ENCODE measurements around the gene VIPR1. TPM values are rescaled to one million over a fixed set of nuclear protein-coding genes. Genes with fewer than 3 reads are reported as not detected.

VIPR1 gene
- total and polyA plus RNA-seq, 7 experiments from 2014 or later: 8.0 to 133 (median 54.9) TPM

DNA sequence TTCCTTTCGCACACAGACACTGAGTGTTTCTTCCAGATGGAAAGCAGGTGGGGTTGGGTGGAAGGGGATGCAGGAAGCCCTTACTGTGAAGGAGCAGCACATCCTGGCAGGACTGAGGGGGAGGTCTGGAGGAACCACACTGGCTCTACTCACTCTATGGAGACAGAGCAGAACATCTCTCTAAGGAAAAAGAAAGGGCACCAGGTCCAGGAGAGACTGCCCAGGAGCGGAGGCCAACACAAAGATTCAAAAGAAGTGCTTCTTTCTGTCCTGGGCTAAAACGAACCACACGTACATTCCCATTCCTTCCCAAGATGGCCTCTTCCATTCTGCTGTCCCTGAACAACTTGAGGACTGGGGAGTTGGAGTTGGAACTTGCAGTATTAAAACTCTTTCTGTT is 13.8 kb upstream of the VIPR1 start:
- H3K4me3 Mint-ChIP-seq: no peak overlapping the region
- H3K4me3 ChIP-seq (ENCODE audit: low read length): no peak overlapping the region
- no peak overlapping the region for H3K27ac Mint-ChIP-seq
- H3K27me3 ChIP-seq (ENCODE audit: control insufficient read depth in 2 of 2, insufficient read depth in 2 of 2, low read length in 2 of 2): no peaks in the 10 kb centered on the region
- no peaks in the 10 kb centered on the region for H3K36me3 ChIP-seq (ENCODE audit: control insufficient read depth in 2 of 3, insufficient read depth in 3 of 3, low read length in 3 of 3)
- ATAC-seq (no peak), DNase-seq (no peak)
- ChIA-PET CTCF (interaction anchor here (1.3 kb wide), 1 partner anchor 13 kb away, joined by 3 read pairs; no protein-coding TSS in a partner anchor), POLR2A (no interaction called here)
- H3K9me3 Mint-ChIP-seq: no peaks in the 10 kb centered on the region
- no peak overlapping the region for H3K27ac ChIP-seq (ENCODE audit: low read depth, low read length)
- H3K4me1 Mint-ChIP-seq: peaks cover 0 to 7% (median 0%) of the 10 kb centered on the region in 7 donors
- peaks cover 0 to 26% (median 3%) of the 10 kb centered on the region in 5 donors for H3K27me3 Mint-ChIP-seq
- H3K9me3 ChIP-seq (ENCODE audit: control insufficient read depth in 2 of 3, low read length in 3 of 3): no peaks in the 10 kb centered on the region
- intact Hi-C loops (cut with micrococcal nuclease): no loop called here
- H3K36me3 Mint-ChIP-seq: no peaks in the 10 kb centered on the region
- H3K4me1 ChIP-seq (ENCODE audit: control insufficient read depth in 2 of 2, insufficient read depth in 2 of 2, low read length in 2 of 2): no peaks in the 10 kb centered on the region

DNA sequence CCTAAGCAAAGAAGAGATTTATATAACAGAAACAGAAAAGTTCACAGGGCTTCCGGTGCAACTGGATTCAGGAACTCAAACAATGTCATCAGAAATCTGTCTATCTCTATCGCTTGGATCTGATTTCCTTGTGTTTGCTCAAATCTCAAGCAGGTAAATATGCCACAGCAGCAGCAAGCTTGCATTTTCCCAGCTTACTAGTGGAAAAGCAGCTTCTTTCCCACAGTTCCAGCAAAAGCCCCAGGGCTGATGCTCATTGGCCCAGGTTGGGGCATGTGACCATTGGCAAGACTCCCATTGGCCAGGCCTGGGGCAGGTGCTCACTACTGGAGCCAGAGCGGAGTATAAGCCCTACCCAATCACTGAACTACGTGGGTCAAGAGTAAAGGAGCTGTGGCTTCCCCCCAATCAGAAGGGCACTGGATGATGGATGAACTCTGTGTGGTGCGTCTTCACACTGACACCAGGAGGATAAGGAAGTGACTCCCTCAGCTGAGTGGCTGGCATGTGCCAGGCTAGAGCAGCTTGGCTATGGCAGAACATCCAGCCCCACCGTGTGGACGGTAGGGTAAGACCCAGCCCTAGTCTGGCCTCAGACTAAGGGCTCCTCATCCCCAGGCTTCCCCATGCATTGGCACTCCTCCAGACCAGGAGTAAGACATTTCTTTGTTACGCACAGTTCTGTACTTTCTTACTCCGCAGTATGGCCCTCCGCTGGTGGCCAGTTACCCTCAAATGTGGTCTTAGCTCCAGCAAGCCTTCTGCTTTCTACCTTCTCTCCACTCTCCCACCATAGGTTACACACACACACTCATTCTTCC is 13.1 kb upstream of the VIPR1 start:
- H3K36me3 ChIP-seq (ENCODE audit: control insufficient read depth in 2 of 3, insufficient read depth in 3 of 3, low read length in 3 of 3): no peaks in the 10 kb centered on the region
- ATAC-seq (no peak), DNase-seq (peak in 1 of 9 donors; percentile 3)
- Mint-ChIP-seq H3K27me3 (peaks cover 0 to 23% (median 3%) of the 10 kb centered on the region in 5 donors), H3K4me1 (peaks cover 0 to 7% (median 0%) of the 10 kb centered on the region in 7 donors), H3K4me3 (no peak overlapping the region), H3K9me3 (no peaks in the 10 kb centered on the region), H3K36me3 (no peaks in the 10 kb centered on the region), H3K27ac (no peak overlapping the region)
- H3K4me3 ChIP-seq (ENCODE audit: low read length): no peak overlapping the region
- intact Hi-C loops (cut with micrococcal nuclease): no loop called here
- H3K27ac ChIP-seq (ENCODE audit: low read depth, low read length): no peak overlapping the region
- H3K27me3 ChIP-seq (ENCODE audit: control insufficient read depth in 2 of 2, insufficient read depth in 2 of 2, low read length in 2 of 2): no peaks in the 10 kb centered on the region
- POLR2A ChIA-PET: interaction anchor here (0.6 kb wide), 1 partner anchor 141 kb away, joined by 3 read pairs; no protein-coding TSS in a partner anchor
- CTCF ChIA-PET: interaction anchor here (1.3 kb wide), 1 partner anchor 12 kb away, joined by 3 read pairs; no protein-coding TSS in a partner anchor
- H3K4me1 ChIP-seq (ENCODE audit: control insufficient read depth in 2 of 2, insufficient read depth in 2 of 2, low read length in 2 of 2): no peaks in the 10 kb centered on the region
- no peaks in the 10 kb centered on the region for H3K9me3 ChIP-seq (ENCODE audit: control insufficient read depth in 2 of 3, low read length in 3 of 3)

DNA sequence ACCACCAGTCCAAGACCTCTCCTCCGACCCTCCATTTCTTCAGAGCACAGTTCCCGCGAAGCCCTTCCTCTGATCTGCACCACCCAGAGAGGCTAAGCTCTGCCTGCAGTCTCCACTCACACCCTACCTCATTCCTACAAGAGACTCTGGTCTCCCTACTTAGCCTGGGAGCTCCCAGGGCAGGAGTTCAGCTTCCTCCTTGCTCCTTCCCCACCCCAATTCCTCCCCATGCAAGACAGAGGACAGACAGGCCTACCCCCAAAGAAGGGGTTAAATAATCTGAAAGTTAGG is 12.6 kb upstream of the VIPR1 start:
- Mint-ChIP-seq H3K36me3 (no peaks in the 10 kb centered on the region), H3K4me1 (peaks cover 0 to 7% (median 0%) of the 10 kb centered on the region in 7 donors), H3K27ac (no peak overlapping the region), H3K27me3 (peaks cover 0 to 21% (median 3%) of the 10 kb centered on the region in 5 donors), H3K9me3 (no peaks in the 10 kb centered on the region), H3K4me3 (no peak overlapping the region)
- Histone ChIP-seq H3K4me1 (ENCODE audit: control insufficient read depth in 2 of 2, insufficient read depth in 2 of 2, low read length in 2 of 2) (no peaks in the 10 kb centered on the region), H3K4me3 (ENCODE audit: low read length) (no peak overlapping the region), H3K27ac (ENCODE audit: low read depth, low read length) (no peak overlapping the region), H3K27me3 (ENCODE audit: control insufficient read depth in 2 of 2, insufficient read depth in 2 of 2, low read length in 2 of 2) (no peaks in the 10 kb centered on the region), H3K36me3 (ENCODE audit: control insufficient read depth in 2 of 3, insufficient read depth in 3 of 3, low read length in 3 of 3) (no peaks in the 10 kb centered on the region), H3K9me3 (ENCODE audit: control insufficient read depth in 2 of 3, low read length in 3 of 3) (no peaks in the 10 kb centered on the region)
- ChIA-PET CTCF (no interaction called here), POLR2A (interaction anchor here (0.6 kb wide), 1 partner anchor 141 kb away, joined by 3 read pairs; no protein-coding TSS in a partner anchor)
- DNase-seq (no peak), ATAC-seq (no peak)
- intact Hi-C loops (cut with micrococcal nuclease): no loop called here

DNA sequence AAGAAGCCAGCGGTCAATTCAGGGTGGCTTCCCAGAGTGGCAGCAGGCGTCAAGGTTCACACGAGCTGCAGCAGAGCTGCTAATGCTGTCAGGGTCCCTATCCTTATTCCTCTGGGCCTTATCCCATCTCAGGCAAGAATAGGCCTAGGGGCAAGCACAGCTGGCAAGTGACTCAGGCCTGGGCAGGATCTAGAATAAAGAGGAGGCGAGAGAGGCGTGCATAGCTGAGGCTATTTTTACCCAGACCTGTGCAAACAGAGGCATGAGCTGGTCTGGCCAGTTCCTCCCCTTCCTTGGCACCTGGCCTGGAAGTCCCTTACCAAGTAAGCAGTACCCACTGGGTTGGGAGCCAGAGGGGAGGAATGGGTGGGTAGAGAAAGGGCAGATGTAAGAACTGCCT is 12.2 kb upstream of the VIPR1 start:
- CTCF ChIA-PET: no interaction called here

DNA sequence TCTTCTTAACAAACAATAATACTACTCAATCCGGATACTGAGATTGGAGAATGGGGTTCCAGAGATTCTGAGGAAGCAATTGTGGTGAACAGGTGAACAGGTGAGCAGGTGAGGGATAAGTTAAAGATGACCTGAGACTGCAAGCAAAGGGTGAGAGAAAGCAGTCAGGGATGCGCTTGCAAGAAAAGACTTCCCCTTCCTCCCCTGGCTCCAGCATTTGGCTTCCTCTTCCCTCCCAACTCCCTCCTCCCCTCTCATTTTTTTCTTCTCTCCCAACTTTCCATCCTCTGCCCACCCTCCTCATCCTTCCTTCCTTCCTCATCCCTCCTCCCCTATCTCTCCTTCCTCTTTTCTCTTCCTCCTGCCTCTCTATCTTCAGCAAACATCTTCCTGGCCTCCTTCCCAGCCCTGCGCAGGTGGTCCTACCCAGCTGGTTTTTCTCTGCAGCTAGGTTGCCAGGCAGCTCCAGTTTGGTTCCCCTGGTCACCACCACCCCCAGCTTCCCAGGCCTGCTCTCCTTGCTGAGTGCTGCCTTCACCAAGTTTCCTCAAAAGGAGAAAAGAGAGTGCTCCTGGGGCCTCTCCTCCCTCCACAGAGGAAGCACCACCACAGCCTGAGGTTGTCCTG is 10.4 kb upstream of the VIPR1 start:
- DNase-seq (peak in 1 of 9 donors; percentile 3), ATAC-seq (peak; percentile 5)
- ChIA-PET CTCF (interaction anchor here (0.8 kb wide), 1 partner anchor 9 kb away, joined by 3 read pairs; no protein-coding TSS in a partner anchor), POLR2A (interaction anchor here (1.2 kb wide), 1 partner anchor 10 kb away, joined by 5 read pairs; the partner anchor contains the start of gene VIPR1)
- Histone ChIP-seq H3K36me3 (ENCODE audit: control insufficient read depth in 2 of 3, insufficient read depth in 3 of 3, low read length in 3 of 3) (no peaks in the 10 kb centered on the region), H3K27ac (ENCODE audit: low read depth, low read length) (no peak overlapping the region), H3K4me3 (ENCODE audit: low read length) (no peak overlapping the region), H3K9me3 (ENCODE audit: control insufficient read depth in 2 of 3, low read length in 3 of 3) (no peaks in the 10 kb centered on the region), H3K4me1 (ENCODE audit: control insufficient read depth in 2 of 2, insufficient read depth in 2 of 2, low read length in 2 of 2) (no peaks in the 10 kb centered on the region), H3K27me3 (ENCODE audit: control insufficient read depth in 2 of 2, insufficient read depth in 2 of 2, low read length in 2 of 2) (no peaks in the 10 kb centered on the region)
- Mint-ChIP-seq H3K4me1 (peaks cover 0 to 7% (median 0%) of the 10 kb centered on the region in 7 donors), H3K9me3 (no peaks in the 10 kb centered on the region), H3K4me3 (no peak overlapping the region), H3K36me3 (no peaks in the 10 kb centered on the region), H3K27ac (no peak overlapping the region), H3K27me3 (peaks cover 0 to 21% (median 3%) of the 10 kb centered on the region in 5 donors)
- intact Hi-C loops (cut with micrococcal nuclease): no loop called here

More for the DNA sequence above, 12.2 kb upstream of the VIPR1 start:
- H3K36me3 ChIP-seq (ENCODE audit: control insufficient read depth in 2 of 3, insufficient read depth in 3 of 3, low read length in 3 of 3): no peaks in the 10 kb centered on the region
- H3K27ac ChIP-seq (ENCODE audit: low read depth, low read length): no peak overlapping the region
- peaks cover 0 to 7% (median 0%) of the 10 kb centered on the region in 7 donors for H3K4me1 Mint-ChIP-seq
- intact Hi-C loops (cut with micrococcal nuclease): no loop called here
- DNase-seq (no peak), ATAC-seq (peak; percentile 83)
- H3K4me1 ChIP-seq (ENCODE audit: control insufficient read depth in 2 of 2, insufficient read depth in 2 of 2, low read length in 2 of 2): no peaks in the 10 kb centered on the region
- POLR2A ChIA-PET: interaction anchor here (0.6 kb wide), 1 partner anchor 142 kb away, joined by 3 read pairs; no protein-coding TSS in a partner anchor
- H3K27ac Mint-ChIP-seq: peak overlapping the region in 1 of 9 donors; percentile 9
- peaks cover 0 to 17% (median 3%) of the 10 kb centered on the region in 5 donors for H3K27me3 Mint-ChIP-seq
- no peaks in the 10 kb centered on the region for H3K9me3 Mint-ChIP-seq
- H3K9me3 ChIP-seq (ENCODE audit: control insufficient read depth in 2 of 3, low read length in 3 of 3): no peaks in the 10 kb centered on the region
- no peaks in the 10 kb centered on the region for H3K27me3 ChIP-seq (ENCODE audit: control insufficient read depth in 2 of 2, insufficient read depth in 2 of 2, low read length in 2 of 2)
- no peak overlapping the region for H3K4me3 Mint-ChIP-seq
- H3K36me3 Mint-ChIP-seq: no peaks in the 10 kb centered on the region
- no peak overlapping the region for H3K4me3 ChIP-seq (ENCODE audit: low read length)

DNA sequence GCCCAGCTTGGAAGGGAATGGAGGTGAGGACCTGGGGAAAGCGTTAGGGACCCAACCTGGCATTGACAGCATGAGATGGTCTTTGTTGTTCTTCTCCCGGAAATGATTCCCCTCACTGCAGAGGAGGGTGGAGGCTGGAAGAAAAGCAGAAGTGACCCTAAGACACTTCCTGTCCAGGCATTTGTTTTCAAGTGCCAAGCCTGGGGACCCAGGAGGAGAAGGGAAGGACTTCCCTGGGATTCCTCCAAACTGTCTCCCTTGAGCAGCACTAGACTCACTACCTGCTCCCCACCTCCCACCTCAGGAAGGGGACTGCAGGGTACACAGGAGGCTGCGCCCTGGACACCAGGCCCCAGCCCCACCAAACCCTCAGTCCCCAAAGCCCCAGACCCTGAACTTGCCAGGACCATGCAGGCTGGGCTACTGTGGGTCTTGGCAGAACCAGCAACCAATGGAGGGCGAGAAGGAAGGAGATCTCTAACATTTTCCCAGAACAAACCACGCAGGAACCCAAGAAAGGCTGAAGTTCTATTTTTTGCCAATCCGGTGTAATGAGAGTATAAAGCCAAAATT is 9.8 kb upstream of the VIPR1 start:
- H3K4me3 ChIP-seq (ENCODE audit: low read length): no peak overlapping the region
- Mint-ChIP-seq H3K36me3 (no peaks in the 10 kb centered on the region), H3K9me3 (no peaks in the 10 kb centered on the region), H3K27ac (no peak overlapping the region), H3K4me1 (peaks cover 0 to 7% (median 0%) of the 10 kb centered on the region in 7 donors), H3K4me3 (no peak overlapping the region), H3K27me3 (peaks cover 0 to 27% (median 7%) of the 10 kb centered on the region in 5 donors)
- POLR2A ChIA-PET: no interaction called here
- ATAC-seq (peak; percentile 31), DNase-seq (no peak)
- CTCF ChIA-PET: no interaction called here
- no peaks in the 10 kb centered on the region for H3K4me1 ChIP-seq (ENCODE audit: control insufficient read depth in 2 of 2, insufficient read depth in 2 of 2, low read length in 2 of 2)
- no peaks in the 10 kb centered on the region for H3K27me3 ChIP-seq (ENCODE audit: control insufficient read depth in 2 of 2, insufficient read depth in 2 of 2, low read length in 2 of 2)
- intact Hi-C loops (cut with micrococcal nuclease): no loop called here
- no peak overlapping the region for H3K27ac ChIP-seq (ENCODE audit: low read depth, low read length)
- no peaks in the 10 kb centered on the region for H3K9me3 ChIP-seq (ENCODE audit: control insufficient read depth in 2 of 3, low read length in 3 of 3)
- H3K36me3 ChIP-seq (ENCODE audit: control insufficient read depth in 2 of 3, insufficient read depth in 3 of 3, low read length in 3 of 3): no peaks in the 10 kb centered on the region

Data from naive thymus-derived CD4-positive, alpha-beta T cell (primary cell).